ENCODE data around the gene APCDD1. TPM values are rescaled to one million over a fixed set of nuclear protein-coding genes. Genes with fewer than 3 reads are reported as not detected.

APCDD1 gene
- total and polyA plus RNA-seq, 4 donors, result 0.51 to 2.8 (median 1.5) TPM

DNA sequence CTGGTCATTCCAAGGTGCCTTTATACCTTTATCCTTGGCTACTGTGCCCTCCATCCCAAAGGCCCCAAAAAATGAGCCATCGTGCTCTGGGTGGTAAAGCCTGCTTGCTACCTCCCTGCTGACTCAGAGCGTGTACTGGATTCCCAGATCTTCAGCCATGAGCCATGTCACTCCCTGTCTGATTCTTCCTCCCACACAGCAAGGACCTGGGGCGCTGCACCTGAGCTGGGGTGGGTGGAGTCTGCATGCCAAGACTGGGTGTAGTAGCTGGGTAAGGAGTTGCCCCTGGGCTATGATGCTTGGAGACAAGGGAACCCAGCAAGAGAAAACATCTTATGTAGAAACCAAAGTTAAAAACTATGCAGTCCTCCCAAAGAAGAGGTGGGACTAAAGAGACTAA lies 37.2 kb upstream of the APCDD1 start:
- TF ChIP-seq, protein P1, sequence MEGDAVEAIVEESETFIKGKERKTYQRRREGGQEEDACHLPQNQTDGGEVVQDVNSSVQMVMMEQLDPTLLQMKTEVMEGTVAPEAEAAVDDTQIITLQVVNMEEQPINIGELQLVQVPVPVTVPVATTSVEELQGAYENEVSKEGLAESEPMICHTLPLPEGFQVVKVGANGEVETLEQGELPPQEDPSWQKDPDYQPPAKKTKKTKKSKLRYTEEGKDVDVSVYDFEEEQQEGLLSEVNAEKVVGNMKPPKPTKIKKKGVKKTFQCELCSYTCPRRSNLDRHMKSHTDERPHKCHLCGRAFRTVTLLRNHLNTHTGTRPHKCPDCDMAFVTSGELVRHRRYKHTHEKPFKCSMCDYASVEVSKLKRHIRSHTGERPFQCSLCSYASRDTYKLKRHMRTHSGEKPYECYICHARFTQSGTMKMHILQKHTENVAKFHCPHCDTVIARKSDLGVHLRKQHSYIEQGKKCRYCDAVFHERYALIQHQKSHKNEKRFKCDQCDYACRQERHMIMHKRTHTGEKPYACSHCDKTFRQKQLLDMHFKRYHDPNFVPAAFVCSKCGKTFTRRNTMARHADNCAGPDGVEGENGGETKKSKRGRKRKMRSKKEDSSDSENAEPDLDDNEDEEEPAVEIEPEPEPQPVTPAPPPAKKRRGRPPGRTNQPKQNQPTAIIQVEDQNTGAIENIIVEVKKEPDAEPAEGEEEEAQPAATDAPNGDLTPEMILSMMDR (IDR thresholded peaks at IDR 0.05; ENCODE audit: low read depth, low read length, missing input control), result no peak
- TF ChIP-seq TAF1 (conservative IDR thresholded peaks at IDR 0.05) (no peak), YY1 (IDR thresholded peaks at IDR 0.05) (no peak), HNF4A (conservative IDR thresholded peaks at IDR 0.05) (no peak)
- DNase-seq (ENCODE audit: low spot score), result no peak
- Histone ChIP-seq H3K9me3 (ENCODE audit: control insufficient read depth in 4 of 4, low read length in 3 of 4) (peaks cover 0 to 13% (median 1%) of the 10 kb centered on the region in 4 donors), H3K4me1 (ENCODE audit: control insufficient read depth in 4 of 4, insufficient read depth in 4 of 4, low read length in 3 of 4) (no peaks in the 10 kb centered on the region), H3K27me3 (ENCODE audit: control insufficient read depth in 4 of 4, insufficient read depth in 4 of 4, low read length in 3 of 4) (no peaks in the 10 kb centered on the region), H3K36me3 (ENCODE audit: control insufficient read depth in 4 of 4, insufficient read depth in 3 of 4, low read depth in 1 of 4, low read length in 3 of 4) (no peaks in the 10 kb centered on the region), H3K9ac (ENCODE audit: low read depth in 1 of 2, low read length in 2 of 2) (no peak overlapping the region), H3K4me3 (ENCODE audit: low read depth in 1 of 3, low read length in 3 of 3) (no peak overlapping the region), H3K27ac (ENCODE audit: low read depth in 1 of 2, low read length in 2 of 2) (no peak overlapping the region)
- WGBS, result 86% methylated on average over 3 of the region's 3 CpGs

DNA sequence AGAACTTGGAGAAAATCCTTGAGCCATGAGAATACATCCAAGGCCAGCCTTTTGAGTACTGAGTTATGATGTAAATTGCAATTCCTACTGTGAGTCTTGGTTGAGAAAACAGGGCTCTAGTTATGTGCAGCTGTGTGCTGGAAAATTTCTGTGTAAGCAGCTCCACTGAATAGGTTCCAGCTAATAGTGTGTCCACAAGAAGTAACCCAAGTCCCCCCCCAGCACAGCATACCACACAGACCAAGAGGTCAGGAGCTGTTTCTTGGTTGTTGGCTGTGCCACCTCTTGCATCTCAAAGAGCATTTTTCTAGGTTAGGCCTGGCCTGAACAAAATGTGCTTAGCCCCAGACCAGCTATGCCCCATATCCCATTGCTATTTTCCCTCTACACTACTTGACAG lies 36.8 kb upstream of the APCDD1 start:
- no peaks in the 10 kb centered on the region for H3K27me3 ChIP-seq (ENCODE audit: control insufficient read depth in 4 of 4, insufficient read depth in 4 of 4, low read length in 3 of 4)
- TF ChIP-seq, protein P2, sequence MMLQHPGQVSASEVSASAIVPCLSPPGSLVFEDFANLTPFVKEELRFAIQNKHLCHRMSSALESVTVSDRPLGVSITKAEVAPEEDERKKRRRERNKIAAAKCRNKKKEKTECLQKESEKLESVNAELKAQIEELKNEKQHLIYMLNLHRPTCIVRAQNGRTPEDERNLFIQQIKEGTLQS (IDR thresholded peaks at IDR 0.05), result no peak
- TF ChIP-seq, protein P3, sequence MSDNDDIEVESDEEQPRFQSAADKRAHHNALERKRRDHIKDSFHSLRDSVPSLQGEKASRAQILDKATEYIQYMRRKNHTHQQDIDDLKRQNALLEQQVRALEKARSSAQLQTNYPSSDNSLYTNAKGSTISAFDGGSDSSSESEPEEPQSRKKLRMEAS (IDR thresholded peaks at IDR 0.05), result no peak
- TF ChIP-seq, protein P4, sequence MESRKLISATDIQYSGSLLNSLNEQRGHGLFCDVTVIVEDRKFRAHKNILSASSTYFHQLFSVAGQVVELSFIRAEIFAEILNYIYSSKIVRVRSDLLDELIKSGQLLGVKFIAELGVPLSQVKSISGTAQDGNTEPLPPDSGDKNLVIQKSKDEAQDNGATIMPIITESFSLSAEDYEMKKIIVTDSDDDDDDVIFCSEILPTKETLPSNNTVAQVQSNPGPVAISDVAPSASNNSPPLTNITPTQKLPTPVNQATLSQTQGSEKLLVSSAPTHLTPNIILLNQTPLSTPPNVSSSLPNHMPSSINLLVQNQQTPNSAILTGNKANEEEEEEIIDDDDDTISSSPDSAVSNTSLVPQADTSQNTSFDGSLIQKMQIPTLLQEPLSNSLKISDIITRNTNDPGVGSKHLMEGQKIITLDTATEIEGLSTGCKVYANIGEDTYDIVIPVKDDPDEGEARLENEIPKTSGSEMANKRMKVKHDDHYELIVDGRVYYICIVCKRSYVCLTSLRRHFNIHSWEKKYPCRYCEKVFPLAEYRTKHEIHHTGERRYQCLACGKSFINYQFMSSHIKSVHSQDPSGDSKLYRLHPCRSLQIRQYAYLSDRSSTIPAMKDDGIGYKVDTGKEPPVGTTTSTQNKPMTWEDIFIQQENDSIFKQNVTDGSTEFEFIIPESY (IDR thresholded peaks at IDR 0.05), result no peak
- TF ChIP-seq NR2F2 (IDR thresholded peaks at IDR 0.05), result no peak
- no peak for TF ChIP-seq RAD21 (IDR thresholded peaks at IDR 0.05)
- TF ChIP-seq FOXA2 (IDR thresholded peaks at IDR 0.05), result no peak
- no peak for TF ChIP-seq JUND (IDR thresholded peaks at IDR 0.05)
- no peak for TF ChIP-seq RXRA (IDR thresholded peaks at IDR 0.05)
- TF ChIP-seq SP1 (IDR thresholded peaks at IDR 0.05), result no peak
- TF ChIP-seq FOXA1 (IDR thresholded peaks at IDR 0.05), result no peak
- no peak for TF ChIP-seq YY1 (IDR thresholded peaks at IDR 0.05)
- TF ChIP-seq, protein P5, sequence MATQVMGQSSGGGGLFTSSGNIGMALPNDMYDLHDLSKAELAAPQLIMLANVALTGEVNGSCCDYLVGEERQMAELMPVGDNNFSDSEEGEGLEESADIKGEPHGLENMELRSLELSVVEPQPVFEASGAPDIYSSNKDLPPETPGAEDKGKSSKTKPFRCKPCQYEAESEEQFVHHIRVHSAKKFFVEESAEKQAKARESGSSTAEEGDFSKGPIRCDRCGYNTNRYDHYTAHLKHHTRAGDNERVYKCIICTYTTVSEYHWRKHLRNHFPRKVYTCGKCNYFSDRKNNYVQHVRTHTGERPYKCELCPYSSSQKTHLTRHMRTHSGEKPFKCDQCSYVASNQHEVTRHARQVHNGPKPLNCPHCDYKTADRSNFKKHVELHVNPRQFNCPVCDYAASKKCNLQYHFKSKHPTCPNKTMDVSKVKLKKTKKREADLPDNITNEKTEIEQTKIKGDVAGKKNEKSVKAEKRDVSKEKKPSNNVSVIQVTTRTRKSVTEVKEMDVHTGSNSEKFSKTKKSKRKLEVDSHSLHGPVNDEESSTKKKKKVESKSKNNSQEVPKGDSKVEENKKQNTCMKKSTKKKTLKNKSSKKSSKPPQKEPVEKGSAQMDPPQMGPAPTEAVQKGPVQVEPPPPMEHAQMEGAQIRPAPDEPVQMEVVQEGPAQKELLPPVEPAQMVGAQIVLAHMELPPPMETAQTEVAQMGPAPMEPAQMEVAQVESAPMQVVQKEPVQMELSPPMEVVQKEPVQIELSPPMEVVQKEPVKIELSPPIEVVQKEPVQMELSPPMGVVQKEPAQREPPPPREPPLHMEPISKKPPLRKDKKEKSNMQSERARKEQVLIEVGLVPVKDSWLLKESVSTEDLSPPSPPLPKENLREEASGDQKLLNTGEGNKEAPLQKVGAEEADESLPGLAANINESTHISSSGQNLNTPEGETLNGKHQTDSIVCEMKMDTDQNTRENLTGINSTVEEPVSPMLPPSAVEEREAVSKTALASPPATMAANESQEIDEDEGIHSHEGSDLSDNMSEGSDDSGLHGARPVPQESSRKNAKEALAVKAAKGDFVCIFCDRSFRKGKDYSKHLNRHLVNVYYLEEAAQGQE (IDR thresholded peaks at IDR 0.05), result no peak
- TF ChIP-seq TAF1 (conservative IDR thresholded peaks at IDR 0.05), result no peak
- no peaks in the 10 kb centered on the region for H3K4me1 ChIP-seq (ENCODE audit: control insufficient read depth in 4 of 4, insufficient read depth in 4 of 4, low read length in 3 of 4)
- peaks cover 0 to 13% (median 1%) of the 10 kb centered on the region in 4 donors for H3K9me3 ChIP-seq (ENCODE audit: control insufficient read depth in 4 of 4, low read length in 3 of 4)
- H3K9ac ChIP-seq (ENCODE audit: low read depth in 1 of 2, low read length in 2 of 2), result no peak overlapping the region
- H3K27ac ChIP-seq (ENCODE audit: low read depth in 1 of 2, low read length in 2 of 2), result no peak overlapping the region
- H3K36me3 ChIP-seq (ENCODE audit: control insufficient read depth in 4 of 4, insufficient read depth in 3 of 4, low read depth in 1 of 4, low read length in 3 of 4), result no peaks in the 10 kb centered on the region
- DNase-seq (ENCODE audit: low spot score), result no peak
- no peak overlapping the region for H3K4me3 ChIP-seq (ENCODE audit: low read depth in 1 of 3, low read length in 3 of 3)

Data from liver (tissue), 9 donors.